Panc1 (cell line): ENCODE measurements around the gene DPM3. TPM values are rescaled to one million over a fixed set of nuclear protein-coding genes. Genes with fewer than 3 reads are reported as not detected.

Experiments used
- ATAC-seq: fragments of 200-7000 bp; cut with Tn5 transposase; 2 replicates; pipeline ENCODE4 v1.9.1; 2020; ENCODE audit warnings: mild to moderate bottlenecking, moderate library complexity
- BruUV-seq: library from RNA; stranded (reverse); fragments of 400-500 nt; replicated peaks from 2 replicates; lab custom pipeline; 2021; lab: Mats Ljungman, UMichigan
- CTCF ChIA-PET: fragments of 300-600 bp; sonication (Branson Sonifier 250); formaldehyde crosslinking; loops from one replicate; lab custom pipeline; 2022; ENCODE audit warnings: antibody characterized with exemption; lab: Charles Lee
- POLR2A ChIA-PET: fragments of 300-600 bp; sonication (Branson Sonifier 250); formaldehyde crosslinking; loops from one replicate; lab custom pipeline; 2022; ENCODE audit warnings: antibody characterized with exemption; lab: Charles Lee
- DNase-seq: peaks from one replicate; pipeline ENCODE4 v3.0.0-alpha.2; 2010; ENCODE audit warnings: low read depth, low spot score
- H3K27ac ChIP-seq: 2 replicates; pipeline ENCODE4 v1.5.1; 2011; ENCODE audit warnings: mild to moderate bottlenecking, low read length, inconsistent platforms
- H3K27me3 ChIP-seq: fragments of 200-500 bp; sonication (Bioruptor generic); 2 replicates; pipeline ENCODE4 v1.6.0; 2014; ENCODE audit warnings: low read length, inconsistent platforms; ENCODE audit not compliant: control insufficient read depth, insufficient read depth
- H3K36me3 ChIP-seq: fragments of 200-500 bp; sonication (Bioruptor generic); 2 replicates; pipeline ENCODE4 v1.5.1; 2014; ENCODE audit warnings: inconsistent platforms, mild to moderate bottlenecking, low read length, moderate library complexity; ENCODE audit not compliant: control insufficient read depth, insufficient read depth
- H3K4me1 ChIP-seq: 2 replicates; pipeline ENCODE4 v1.5.1; 2011; ENCODE audit warnings: inconsistent platforms, mild to moderate bottlenecking, low read length, moderate library complexity; ENCODE audit not compliant: control insufficient read depth, insufficient read depth
- H3K4me3 ChIP-seq, 2 experiments: 2 replicates each; pipeline ENCODE4 v1.5.1; 2011 to 2012; ENCODE audit warnings: low read depth in 2 of 2, low read length in 2 of 2, mild to moderate bottlenecking in 2 of 2, inconsistent platforms in 1 of 2, moderate library complexity in 1 of 2
- H3K9me3 ChIP-seq: fragments of 200-500 bp; sonication (Bioruptor generic); 2 replicates; pipeline ENCODE4 v1.5.1; 2014; ENCODE audit warnings: low read depth, mild to moderate bottlenecking, inconsistent platforms, low read length, moderate library complexity; ENCODE audit not compliant: control insufficient read depth, insufficient read depth
- POLR2AphosphoS5 ChIP-seq: IDR thresholded peaks from 2 replicates; pipeline ENCODE4 v1.6.1; 2012; ENCODE audit warnings: mild to moderate bottlenecking, low read depth, low read length, moderate library complexity
- SIN3A ChIP-seq: IDR thresholded peaks from 2 replicates; pipeline ENCODE4 v1.6.1; 2012; ENCODE audit warnings: low read depth, mild to moderate bottlenecking, low read length, moderate library complexity, borderline replicate concordance; ENCODE audit not compliant: insufficient read depth
- TCF7L2 ChIP-seq: IDR thresholded peaks from 2 replicates; pipeline ENCODE4 v1.6.1; 2011; ENCODE audit warnings: mild to moderate bottlenecking, low read depth, low read length, inconsistent platforms
- in situ Hi-C: cut with HindIII; loops from 2 replicates; pipeline ENCODE4 v1.10.0; 2016; ENCODE audit warnings: low sequenced_read_pairs, low pct_unique_long_range_greater_than_20kb
- intact Hi-C: fragments of 100-400 bp; cut with micrococcal nuclease; formaldehyde crosslinking; loops from one replicate; pipeline ENCODE4 v1.10.0; 2022; ENCODE audit not compliant: unreplicated experiment
- total RNA-seq: library from RNA; stranded (reverse); gene quantifications from one replicate; pipeline ENCODE4 v1.2.1, GENCODE V29; 2021; ENCODE audit not compliant: unreplicated experiment
- TF ChIP-seq, protein P1 (sequence below): fragments of 450-650 bp; IDR thresholded peaks from 2 replicates; pipeline ENCODE4 v1.5.1; 2017; ENCODE audit warnings: mild to moderate bottlenecking
- TF ChIP-seq, protein P2 (sequence below), 2 experiments: IDR thresholded peaks; 2 replicates each; pipeline ENCODE4 v1.6.1; 2011 to 2012; ENCODE audit warnings: low read depth in 2 of 2, control low read depth in 1 of 2, low read length in 1 of 2, mild to moderate bottlenecking in 1 of 2, moderate library complexity in 1 of 2; ENCODE audit not compliant: insufficient read depth in 1 of 2

The DPM3 gene
- total RNA-seq, 1 experiment from 2014 or later = 66.0 TPM

DNA sequence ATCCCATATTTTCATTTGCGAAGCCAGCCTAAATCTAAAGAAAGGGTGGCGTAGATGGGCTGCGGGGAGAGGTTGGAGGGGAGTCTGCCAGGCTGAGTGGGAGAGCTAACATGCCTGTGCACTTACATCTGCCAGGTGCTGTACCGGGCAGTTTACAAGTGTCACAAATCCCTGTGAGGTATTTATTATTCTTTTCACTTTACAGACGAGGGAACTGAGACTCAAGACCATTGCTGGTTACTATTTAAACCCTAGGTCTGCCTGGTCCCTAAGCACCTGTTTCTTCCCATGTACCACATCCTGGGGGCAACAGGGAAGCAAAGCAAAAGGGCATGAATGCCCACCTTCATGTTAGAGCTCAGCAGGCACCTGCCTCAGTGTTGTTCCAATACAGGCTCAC lies 32.0 kb downstream of the DPM3 start:
- in situ Hi-C loops (no loop called here), intact Hi-C loops (no loop called here)
- DNase-seq = no peak
- Histone ChIP-seq H3K4me3 (no peak overlapping the region), H3K36me3 (no peaks in the 10 kb centered on the region), H3K27ac (no peak overlapping the region), H3K4me1 (no peaks in the 10 kb centered on the region), H3K27me3 (no peaks in the 10 kb centered on the region), H3K9me3 (no peaks in the 10 kb centered on the region)
- TF ChIP-seq, protein P1, sequence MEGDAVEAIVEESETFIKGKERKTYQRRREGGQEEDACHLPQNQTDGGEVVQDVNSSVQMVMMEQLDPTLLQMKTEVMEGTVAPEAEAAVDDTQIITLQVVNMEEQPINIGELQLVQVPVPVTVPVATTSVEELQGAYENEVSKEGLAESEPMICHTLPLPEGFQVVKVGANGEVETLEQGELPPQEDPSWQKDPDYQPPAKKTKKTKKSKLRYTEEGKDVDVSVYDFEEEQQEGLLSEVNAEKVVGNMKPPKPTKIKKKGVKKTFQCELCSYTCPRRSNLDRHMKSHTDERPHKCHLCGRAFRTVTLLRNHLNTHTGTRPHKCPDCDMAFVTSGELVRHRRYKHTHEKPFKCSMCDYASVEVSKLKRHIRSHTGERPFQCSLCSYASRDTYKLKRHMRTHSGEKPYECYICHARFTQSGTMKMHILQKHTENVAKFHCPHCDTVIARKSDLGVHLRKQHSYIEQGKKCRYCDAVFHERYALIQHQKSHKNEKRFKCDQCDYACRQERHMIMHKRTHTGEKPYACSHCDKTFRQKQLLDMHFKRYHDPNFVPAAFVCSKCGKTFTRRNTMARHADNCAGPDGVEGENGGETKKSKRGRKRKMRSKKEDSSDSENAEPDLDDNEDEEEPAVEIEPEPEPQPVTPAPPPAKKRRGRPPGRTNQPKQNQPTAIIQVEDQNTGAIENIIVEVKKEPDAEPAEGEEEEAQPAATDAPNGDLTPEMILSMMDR = no peak
- TF ChIP-seq POLR2AphosphoS5 (no peak), SIN3A (no peak), TCF7L2 (no peak)
- TF ChIP-seq, protein P2, sequence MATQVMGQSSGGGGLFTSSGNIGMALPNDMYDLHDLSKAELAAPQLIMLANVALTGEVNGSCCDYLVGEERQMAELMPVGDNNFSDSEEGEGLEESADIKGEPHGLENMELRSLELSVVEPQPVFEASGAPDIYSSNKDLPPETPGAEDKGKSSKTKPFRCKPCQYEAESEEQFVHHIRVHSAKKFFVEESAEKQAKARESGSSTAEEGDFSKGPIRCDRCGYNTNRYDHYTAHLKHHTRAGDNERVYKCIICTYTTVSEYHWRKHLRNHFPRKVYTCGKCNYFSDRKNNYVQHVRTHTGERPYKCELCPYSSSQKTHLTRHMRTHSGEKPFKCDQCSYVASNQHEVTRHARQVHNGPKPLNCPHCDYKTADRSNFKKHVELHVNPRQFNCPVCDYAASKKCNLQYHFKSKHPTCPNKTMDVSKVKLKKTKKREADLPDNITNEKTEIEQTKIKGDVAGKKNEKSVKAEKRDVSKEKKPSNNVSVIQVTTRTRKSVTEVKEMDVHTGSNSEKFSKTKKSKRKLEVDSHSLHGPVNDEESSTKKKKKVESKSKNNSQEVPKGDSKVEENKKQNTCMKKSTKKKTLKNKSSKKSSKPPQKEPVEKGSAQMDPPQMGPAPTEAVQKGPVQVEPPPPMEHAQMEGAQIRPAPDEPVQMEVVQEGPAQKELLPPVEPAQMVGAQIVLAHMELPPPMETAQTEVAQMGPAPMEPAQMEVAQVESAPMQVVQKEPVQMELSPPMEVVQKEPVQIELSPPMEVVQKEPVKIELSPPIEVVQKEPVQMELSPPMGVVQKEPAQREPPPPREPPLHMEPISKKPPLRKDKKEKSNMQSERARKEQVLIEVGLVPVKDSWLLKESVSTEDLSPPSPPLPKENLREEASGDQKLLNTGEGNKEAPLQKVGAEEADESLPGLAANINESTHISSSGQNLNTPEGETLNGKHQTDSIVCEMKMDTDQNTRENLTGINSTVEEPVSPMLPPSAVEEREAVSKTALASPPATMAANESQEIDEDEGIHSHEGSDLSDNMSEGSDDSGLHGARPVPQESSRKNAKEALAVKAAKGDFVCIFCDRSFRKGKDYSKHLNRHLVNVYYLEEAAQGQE (IDR thresholded peaks at IDR 0.05; ENCODE audit: insufficient read depth in 1 of 2, low read depth in 2 of 2, low read length in 1 of 2) = no peak
- POLR2A ChIA-PET = no interaction called here
- CTCF ChIA-PET = no interaction called here
- ATAC-seq = no peak
- BruUV-seq = no TSS peak

DNA sequence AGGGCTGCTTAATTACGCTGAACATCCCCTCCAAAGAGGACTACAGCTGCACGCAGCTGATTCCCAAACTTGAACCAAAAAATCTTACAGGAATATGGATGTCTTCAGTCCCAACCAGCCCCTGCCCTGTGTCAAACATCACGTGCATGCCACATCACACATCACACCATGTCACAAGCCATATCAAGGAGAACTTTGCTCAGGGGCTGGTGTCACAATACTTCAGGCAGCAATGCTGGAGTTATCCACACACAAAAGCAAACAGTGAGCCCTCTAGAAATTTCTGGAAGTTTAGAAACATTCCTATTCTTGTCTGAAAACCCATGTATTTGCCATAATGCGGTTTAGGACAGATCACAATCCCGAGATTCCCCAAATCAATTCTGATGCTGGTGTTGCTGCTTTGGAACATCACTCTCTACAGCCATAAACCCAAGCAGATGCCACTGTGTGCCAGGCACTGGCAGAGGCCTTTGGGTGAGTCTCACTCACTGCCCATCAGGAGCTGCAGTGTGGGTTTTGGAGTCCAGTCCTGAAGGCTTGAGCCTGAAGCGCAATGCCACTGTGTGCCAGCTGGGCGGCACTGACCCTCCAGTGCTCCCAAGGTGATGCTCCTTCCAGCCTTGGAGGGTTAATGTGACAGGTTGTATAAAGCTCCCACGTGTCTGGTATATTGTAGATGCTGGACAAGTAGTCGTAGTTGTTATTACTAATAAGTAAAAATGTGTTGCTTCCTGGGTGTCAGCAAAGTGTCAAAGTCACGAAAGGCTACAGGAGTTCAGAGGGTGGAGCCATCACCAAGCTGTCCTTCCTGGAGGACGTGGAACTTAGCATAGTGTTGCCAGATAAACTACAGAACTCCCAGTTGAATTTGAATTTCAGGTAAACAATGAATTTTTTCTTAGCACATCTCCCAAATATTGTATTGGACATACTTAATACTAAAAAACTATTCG lies 32.7 kb downstream of the DPM3 start:
- no peaks in the 10 kb centered on the region for H3K4me1 ChIP-seq
- ChIA-PET POLR2A (no interaction called here), CTCF (no interaction called here)
- ATAC-seq = peak; percentile 63; the same call in 1 of the 2 replicates
- DNase-seq = no peak
- intact Hi-C loops (no loop called here), in situ Hi-C loops (no loop called here)
- no peak overlapping the region for H3K27ac ChIP-seq
- no TSS peak for BruUV-seq
- H3K27me3 ChIP-seq = no peaks in the 10 kb centered on the region
- no peak overlapping the region for H3K4me3 ChIP-seq
- TF ChIP-seq POLR2AphosphoS5 = no peak
- TF ChIP-seq, protein P1 = no peak
- TF ChIP-seq SIN3A = no peak
- no peaks in the 10 kb centered on the region for H3K36me3 ChIP-seq
- H3K9me3 ChIP-seq = no peaks in the 10 kb centered on the region
